Measurements from ENCODE around the gene ARHGAP15. TPM values are rescaled to one million over a fixed set of nuclear protein-coding genes. Genes with fewer than 3 reads are reported as not detected.

The ARHGAP15 gene
- total and polyA plus RNA-seq, 4 experiments from 2014 or later, result 218 to 524 (median 365) TPM

DNA sequence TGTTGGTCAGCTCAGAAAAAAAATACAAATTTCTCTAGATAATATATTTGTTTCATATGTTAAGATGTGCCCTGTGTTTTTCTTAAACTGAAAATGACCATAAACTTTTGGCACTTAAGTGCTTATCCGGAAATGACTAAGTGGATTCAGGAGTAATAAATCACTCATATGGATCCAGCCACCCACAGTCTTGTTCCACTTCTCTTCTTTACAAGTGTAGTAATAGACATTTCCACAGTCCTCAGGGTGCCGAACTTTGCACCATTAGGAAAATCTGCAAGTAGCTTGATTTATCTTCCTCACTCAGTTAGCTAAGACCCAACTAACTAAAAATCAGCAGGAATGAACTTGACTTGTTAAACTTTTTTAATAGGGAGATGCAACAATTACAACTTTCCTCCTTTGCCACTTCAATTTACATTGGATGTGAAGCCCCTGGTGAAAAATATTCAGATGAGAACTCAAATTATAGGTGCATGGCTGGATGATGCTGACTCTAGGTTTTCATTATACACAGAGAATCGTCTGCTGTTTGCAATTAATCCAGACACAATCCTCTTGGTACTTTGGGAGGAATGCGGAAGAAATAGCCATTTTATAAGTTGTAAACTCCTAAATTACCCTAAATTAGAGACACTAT lies 322.5 kb downstream of the ARHGAP15 start:
- H3K36me3 Mint-ChIP-seq, result peaks cover 36 to 37% of the 10 kb centered on the region in 2 donors
- intact Hi-C loops (cut with micrococcal nuclease), result no loop called here
- H3K4me3 ChIP-seq (ENCODE audit: low read length in 2 of 2), result no peak overlapping the region

DNA sequence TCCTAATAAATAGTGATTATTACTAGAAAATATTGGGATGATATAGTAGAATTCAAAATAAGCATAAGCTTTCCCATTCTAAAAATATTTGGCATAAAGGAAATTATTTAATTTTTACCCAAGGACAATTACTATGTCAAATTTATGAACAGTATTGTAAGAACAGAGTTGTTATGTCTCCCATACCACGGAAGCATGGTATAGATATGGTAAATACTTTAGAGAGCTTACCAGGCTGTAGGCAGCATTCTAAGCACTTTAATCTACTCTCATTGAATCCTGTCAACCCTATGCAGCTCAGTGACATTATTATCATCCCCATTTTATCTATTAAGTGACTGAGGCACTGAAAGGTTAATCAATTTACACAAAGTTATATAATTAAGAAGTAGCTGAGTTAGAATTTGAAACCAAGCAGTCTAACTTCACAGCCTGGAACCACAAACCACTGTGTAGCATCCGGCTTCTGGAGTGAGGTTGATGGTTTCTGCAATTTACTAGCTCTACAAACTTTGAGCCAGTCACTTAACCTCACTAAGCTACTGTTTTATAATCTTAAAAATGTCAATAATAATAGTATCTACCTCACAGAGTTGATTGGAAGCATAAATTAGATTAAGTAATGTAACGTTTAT lies 323.7 kb downstream of the ARHGAP15 start:
- no peaks in the 10 kb centered on the region for H3K27me3 ChIP-seq (ENCODE audit: insufficient read depth, low read length)
- peaks cover 0 to 4% (median 0%) of the 10 kb centered on the region in 8 donors for H3K9me3 Mint-ChIP-seq
- H3K9me3 ChIP-seq (ENCODE audit: control insufficient read depth in 1 of 2, low read length in 2 of 2), result no peaks in the 10 kb centered on the region
- H3K4me3 ChIP-seq (ENCODE audit: low read length in 2 of 2), result no peak overlapping the region
- no peaks in the 10 kb centered on the region for H3K27me3 Mint-ChIP-seq
- intact Hi-C loops (cut with micrococcal nuclease), result no loop called here
- H3K36me3 ChIP-seq (ENCODE audit: insufficient read depth, low read length), result no peaks in the 10 kb centered on the region
- DNase-seq, result peak; percentile 45 to 71 (median 52)
- peaks cover 38 to 71% (median 53%) of the 10 kb centered on the region in 4 donors for H3K4me1 Mint-ChIP-seq
- peak overlapping the region in 5 of 7 donors; percentile 11 to 68 (median 51) for H3K27ac Mint-ChIP-seq
- H3K4me1 ChIP-seq (ENCODE audit: insufficient read depth, low read length), result peaks cover 59% of the 10 kb centered on the region
- H3K27ac ChIP-seq (ENCODE audit: low read depth, low read length), result no peak overlapping the region
- peak overlapping the region in 5 of 8 donors; percentile 1 to 61 (median 46) for H3K4me3 Mint-ChIP-seq
- POLR2A ChIA-PET (ENCODE audit: partially characterized antibody), result interaction anchor here (0.6 to 1.4 kb wide), 5 partner anchors 9 to 194 kb away, joined by 3 to 5 read pairs (median 4); no protein-coding TSS in a partner anchor
- H3K36me3 Mint-ChIP-seq, result peaks cover 33 to 34% of the 10 kb centered on the region in 2 donors
- CTCF ChIA-PET (ENCODE audit: partially characterized antibody), result interaction anchor here (0.7 to 1.3 kb wide), 2 partner anchors 10 to 24 kb away, joined by 3 read pairs; no protein-coding TSS in a partner anchor

More for the DNA sequence above, 322.5 kb downstream of the ARHGAP15 start:
- no peak for DNase-seq
- Mint-ChIP-seq H3K27me3 (no peaks in the 10 kb centered on the region), H3K4me3 (peak overlapping the region in 4 of 8 donors; percentile 3 to 59 (median 48)), H3K4me1 (peaks cover 44 to 76% (median 57%) of the 10 kb centered on the region in 4 donors), H3K9me3 (peaks cover 0 to 4% (median 0%) of the 10 kb centered on the region in 8 donors), H3K27ac (peak overlapping the region in 5 of 7 donors; percentile 23 to 68 (median 46))
- H3K4me1 ChIP-seq (ENCODE audit: insufficient read depth, low read length), result peaks cover 66% of the 10 kb centered on the region
- POLR2A ChIA-PET (ENCODE audit: partially characterized antibody), result interaction anchor here (1.4 kb wide), 1 partner anchor 11 kb away, joined by 5 read pairs; no protein-coding TSS in a partner anchor
- H3K9me3 ChIP-seq (ENCODE audit: control insufficient read depth in 1 of 2, low read length in 2 of 2), result no peaks in the 10 kb centered on the region
- no peaks in the 10 kb centered on the region for H3K27me3 ChIP-seq (ENCODE audit: insufficient read depth, low read length)
- CTCF ChIA-PET (ENCODE audit: partially characterized antibody), result no interaction called here
- H3K27ac ChIP-seq (ENCODE audit: low read depth, low read length), result no peak overlapping the region
- H3K36me3 ChIP-seq (ENCODE audit: insufficient read depth, low read length), result no peaks in the 10 kb centered on the region

DNA sequence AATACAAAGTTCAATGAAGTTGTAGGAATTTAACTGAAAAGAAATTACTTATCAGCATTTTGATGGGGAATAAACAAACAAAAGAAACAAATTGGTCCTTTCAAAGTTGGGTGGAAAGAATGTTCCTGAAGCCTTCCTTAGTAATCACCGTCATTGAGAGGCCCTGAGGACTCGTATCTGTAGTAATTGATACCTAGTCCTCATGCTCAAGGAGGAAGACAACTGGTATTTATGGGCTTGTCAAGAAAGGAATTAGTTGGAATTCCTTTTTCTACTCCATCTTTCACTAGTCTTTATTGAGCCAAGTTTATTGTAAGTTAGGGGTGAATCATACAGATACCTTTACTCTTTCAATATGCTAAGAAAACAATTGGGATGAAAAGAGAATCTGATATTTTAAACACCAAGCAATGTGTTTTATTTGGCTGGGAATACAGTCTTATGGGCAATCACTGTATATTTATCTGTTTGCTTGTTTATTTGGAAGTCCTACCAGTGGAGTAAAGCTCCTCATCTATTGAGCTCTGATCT lies 324.8 kb downstream of the ARHGAP15 start:
- Mint-ChIP-seq H3K9me3 (peaks cover 0 to 4% (median 0%) of the 10 kb centered on the region in 8 donors), H3K36me3 (peaks cover 35 to 38% of the 10 kb centered on the region in 2 donors), H3K4me1 (peaks cover 34 to 75% (median 45%) of the 10 kb centered on the region in 4 donors), H3K27ac (peak overlapping the region in 2 of 7 donors; percentile 22 to 43), H3K27me3 (no peaks in the 10 kb centered on the region), H3K4me3 (no peak overlapping the region)
- ChIA-PET CTCF (ENCODE audit: partially characterized antibody) (no interaction called here), POLR2A (ENCODE audit: partially characterized antibody) (no interaction called here)
- Histone ChIP-seq H3K27me3 (ENCODE audit: insufficient read depth, low read length) (no peaks in the 10 kb centered on the region), H3K36me3 (ENCODE audit: insufficient read depth, low read length) (no peaks in the 10 kb centered on the region), H3K4me1 (ENCODE audit: insufficient read depth, low read length) (peaks cover 54% of the 10 kb centered on the region), H3K4me3 (ENCODE audit: low read length in 2 of 2) (no peak overlapping the region), H3K9me3 (ENCODE audit: control insufficient read depth in 1 of 2, low read length in 2 of 2) (no peaks in the 10 kb centered on the region), H3K27ac (ENCODE audit: low read depth, low read length) (no peak overlapping the region)
- DNase-seq, result no peak
- intact Hi-C loops (cut with micrococcal nuclease), result no loop called here

DNA sequence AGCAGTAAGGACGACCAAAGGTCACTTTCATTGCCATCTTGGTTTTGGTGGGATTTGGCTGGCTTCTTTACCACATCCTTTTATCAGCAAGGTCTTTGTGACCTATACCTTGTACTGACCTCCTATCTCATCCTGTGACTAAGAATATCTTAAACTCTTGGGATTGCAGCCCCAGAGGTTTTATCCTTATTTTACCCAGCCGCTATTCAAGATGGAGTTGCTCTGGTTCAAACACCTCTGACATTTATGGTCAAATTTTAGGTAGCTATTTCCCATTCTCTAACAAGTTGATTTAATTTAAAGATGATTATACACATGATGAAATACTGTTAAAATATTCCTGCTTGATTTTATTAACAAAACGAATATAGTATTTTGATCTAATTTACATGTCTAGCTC lies 326.1 kb downstream of the ARHGAP15 start:
- CTCF ChIA-PET (ENCODE audit: partially characterized antibody), result interaction anchor here (1.0 kb wide), 1 partner anchor 14 kb away, joined by 3 read pairs; no protein-coding TSS in a partner anchor
- Mint-ChIP-seq H3K4me3 (no peak overlapping the region), H3K36me3 (peaks cover 38 to 44% of the 10 kb centered on the region in 2 donors), H3K27ac (no peak overlapping the region), H3K27me3 (no peaks in the 10 kb centered on the region), H3K4me1 (peaks cover 28 to 68% (median 37%) of the 10 kb centered on the region in 4 donors), H3K9me3 (peaks cover 0 to 4% (median 0%) of the 10 kb centered on the region in 8 donors)
- H3K4me1 ChIP-seq (ENCODE audit: insufficient read depth, low read length), result peaks cover 45% of the 10 kb centered on the region
- DNase-seq, result no peak
- POLR2A ChIA-PET (ENCODE audit: partially characterized antibody), result no interaction called here
- intact Hi-C loops (cut with micrococcal nuclease), result no loop called here
- no peaks in the 10 kb centered on the region for H3K27me3 ChIP-seq (ENCODE audit: insufficient read depth, low read length)
- H3K4me3 ChIP-seq (ENCODE audit: low read length in 2 of 2), result no peak overlapping the region
- H3K9me3 ChIP-seq (ENCODE audit: control insufficient read depth in 1 of 2, low read length in 2 of 2), result no peaks in the 10 kb centered on the region
- no peak overlapping the region for H3K27ac ChIP-seq (ENCODE audit: low read depth, low read length)
- H3K36me3 ChIP-seq (ENCODE audit: insufficient read depth, low read length), result no peaks in the 10 kb centered on the region

DNA sequence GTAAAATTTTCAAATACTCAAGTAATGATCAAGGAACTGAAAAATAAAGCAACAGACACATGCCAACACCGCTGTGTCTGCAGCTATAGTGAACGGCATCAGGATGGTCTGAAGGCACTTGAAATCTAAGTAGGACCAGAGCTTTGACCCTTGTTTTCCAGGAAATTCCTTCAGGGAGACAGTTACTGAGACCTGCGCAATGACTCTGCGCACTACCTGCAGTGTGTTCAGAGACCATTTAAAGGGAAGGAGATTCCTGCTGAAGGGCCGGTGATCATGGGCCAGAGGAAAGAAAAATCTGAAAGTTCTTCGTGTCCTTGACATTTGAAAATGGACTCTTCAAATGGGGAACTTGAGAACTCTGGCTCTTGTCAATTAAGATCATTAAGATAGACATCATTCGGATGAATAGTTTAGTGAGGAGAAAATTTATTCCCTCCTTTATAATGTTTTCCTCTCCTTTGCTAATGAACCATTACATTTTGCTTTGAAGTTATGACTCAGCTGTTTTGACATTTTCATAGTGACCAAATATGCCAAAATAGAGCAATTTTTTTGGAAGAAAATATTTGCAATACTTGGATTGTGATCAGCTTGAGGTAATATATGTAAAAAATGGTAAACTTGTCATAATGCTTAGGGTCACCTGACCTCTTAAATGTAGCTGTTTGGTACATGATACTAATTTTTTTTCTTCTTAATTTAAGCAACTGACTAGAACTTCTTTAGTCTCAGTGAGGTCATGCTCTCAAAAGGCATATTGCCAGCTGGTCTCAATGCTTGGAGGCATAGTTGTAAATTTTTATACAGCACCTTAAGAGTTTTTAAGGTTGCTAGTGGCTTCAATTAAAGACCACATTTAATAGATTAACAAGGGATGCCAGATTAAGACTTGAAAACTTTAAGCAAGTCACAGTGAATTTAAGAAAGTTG lies 329.3 kb downstream of the ARHGAP15 start:
- no peaks in the 10 kb centered on the region for H3K36me3 ChIP-seq (ENCODE audit: insufficient read depth, low read length)
- peaks cover 13% of the 10 kb centered on the region for H3K4me1 ChIP-seq (ENCODE audit: insufficient read depth, low read length)
- H3K27me3 Mint-ChIP-seq, result no peaks in the 10 kb centered on the region
- no peak overlapping the region for H3K27ac ChIP-seq (ENCODE audit: low read depth, low read length)
- no peak overlapping the region for H3K27ac Mint-ChIP-seq
- ChIA-PET POLR2A (ENCODE audit: partially characterized antibody) (no interaction called here), CTCF (ENCODE audit: partially characterized antibody) (interaction anchor here (0.7 kb wide), 1 partner anchor 346 kb away, joined by 3 read pairs; no protein-coding TSS in a partner anchor)
- intact Hi-C loops (cut with micrococcal nuclease), result no loop called here
- H3K27me3 ChIP-seq (ENCODE audit: insufficient read depth, low read length), result no peaks in the 10 kb centered on the region
- H3K4me3 Mint-ChIP-seq, result no peak overlapping the region
- peaks cover 0 to 2% (median 0%) of the 10 kb centered on the region in 8 donors for H3K9me3 Mint-ChIP-seq
- H3K9me3 ChIP-seq (ENCODE audit: control insufficient read depth in 1 of 2, low read length in 2 of 2), result no peaks in the 10 kb centered on the region
- DNase-seq, result no peak
- peaks cover 14 to 56% (median 20%) of the 10 kb centered on the region in 4 donors for H3K4me1 Mint-ChIP-seq
- H3K36me3 Mint-ChIP-seq, result peaks cover 38 to 44% of the 10 kb centered on the region in 2 donors
- no peak overlapping the region for H3K4me3 ChIP-seq (ENCODE audit: low read length in 2 of 2)

DNA sequence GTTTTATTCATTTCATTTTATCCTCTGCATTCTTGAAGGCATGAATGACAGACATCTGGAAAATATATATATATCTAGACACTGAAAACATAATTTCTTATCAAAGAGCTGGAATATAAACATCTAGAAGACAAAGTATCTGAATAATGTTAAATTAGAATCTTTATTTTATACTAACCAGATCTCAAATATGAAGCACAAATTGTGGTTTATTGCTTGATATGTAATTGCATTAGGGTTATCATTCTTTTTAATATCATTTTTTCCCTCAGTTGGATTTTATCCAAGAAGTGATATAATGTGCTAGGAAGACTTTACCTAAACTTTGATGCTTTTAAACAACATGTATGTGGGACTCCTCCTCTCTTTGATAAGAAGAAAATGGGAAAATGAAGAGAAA lies 331.2 kb downstream of the ARHGAP15 start:
- CTCF ChIA-PET (ENCODE audit: partially characterized antibody), result no interaction called here
- no peak overlapping the region for H3K4me3 ChIP-seq (ENCODE audit: low read length in 2 of 2)
- no peaks in the 10 kb centered on the region for H3K27me3 Mint-ChIP-seq
- H3K27me3 ChIP-seq (ENCODE audit: insufficient read depth, low read length), result no peaks in the 10 kb centered on the region
- POLR2A ChIA-PET (ENCODE audit: partially characterized antibody), result no interaction called here
- H3K9me3 Mint-ChIP-seq, result peaks cover 0 to 2% (median 0%) of the 10 kb centered on the region in 8 donors
- no peaks in the 10 kb centered on the region for H3K36me3 ChIP-seq (ENCODE audit: insufficient read depth, low read length)
- DNase-seq, result no peak
- H3K4me1 Mint-ChIP-seq, result peaks cover 12 to 43% (median 15%) of the 10 kb centered on the region in 4 donors
- no peaks in the 10 kb centered on the region for H3K4me1 ChIP-seq (ENCODE audit: insufficient read depth, low read length)
- H3K27ac ChIP-seq (ENCODE audit: low read depth, low read length), result no peak overlapping the region
- H3K9me3 ChIP-seq (ENCODE audit: control insufficient read depth in 1 of 2, low read length in 2 of 2), result no peaks in the 10 kb centered on the region
- peaks cover 28 to 29% of the 10 kb centered on the region in 2 donors for H3K36me3 Mint-ChIP-seq
- H3K27ac Mint-ChIP-seq, result peak overlapping the region in 3 of 7 donors; percentile 39 to 85 (median 55)
- intact Hi-C loops (cut with micrococcal nuclease), result no loop called here
- H3K4me3 Mint-ChIP-seq, result no peak overlapping the region

Measured in CD4-positive, alpha-beta memory T cell (primary cell).